Measurements from ENCODE around the gene KLHL24. TPM values are rescaled to one million over a fixed set of nuclear protein-coding genes. Genes with fewer than 3 reads are reported as not detected.

KLHL24 gene
- total RNA-seq, 1 experiment from 2014 or later: 17.7 TPM

DNA sequence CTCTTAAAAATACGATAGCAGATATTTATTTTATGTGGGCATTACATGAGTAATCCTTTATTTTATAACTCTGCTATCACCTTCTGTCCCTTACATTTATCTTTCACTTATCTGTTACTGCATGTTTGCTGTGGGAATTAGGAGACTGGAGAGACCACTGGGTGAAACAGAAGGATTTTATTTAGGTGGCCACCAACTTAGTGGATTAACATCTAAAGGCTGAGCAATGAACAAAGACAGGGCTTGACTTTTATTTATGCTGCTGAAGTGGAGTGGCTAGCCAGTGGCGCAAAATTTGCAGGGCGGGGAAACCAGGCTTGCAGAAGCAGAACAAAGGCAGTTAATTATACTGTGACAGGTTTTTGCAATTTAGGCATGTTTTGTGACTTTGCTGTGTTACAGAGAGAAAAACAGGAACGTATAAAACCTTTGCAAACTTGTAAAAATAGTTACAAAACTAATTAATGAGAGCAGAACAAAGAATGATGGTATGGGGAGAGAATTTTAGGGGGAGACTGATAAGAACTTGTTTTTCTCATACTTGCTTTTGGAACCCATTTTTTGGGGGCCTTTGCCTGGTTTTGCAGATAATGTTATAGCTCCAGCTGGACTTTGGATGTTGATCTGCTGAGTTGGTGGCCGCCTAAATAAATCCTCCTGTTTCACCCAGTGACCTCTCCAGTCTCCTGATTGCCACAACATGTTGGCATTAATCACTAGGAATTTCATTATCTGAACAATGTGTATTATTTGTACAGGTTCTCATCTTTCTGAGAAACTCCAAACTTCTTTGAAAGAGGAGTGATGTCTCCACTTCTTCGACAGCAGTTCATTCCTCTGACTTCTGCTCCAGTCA lies 18.0 kb downstream of the KLHL24 start:
- Mint-ChIP-seq H3K27me3 (ENCODE audit: low read depth) (peaks cover 6% of the 10 kb centered on the region), H3K27ac (no peak overlapping the region), H3K4me1 (no peaks in the 10 kb centered on the region), H3K36me3 (ENCODE audit: insufficient read depth in 1 of 3, low read depth in 3 of 3) (peaks cover 56 to 84% (median 65%) of the 10 kb centered on the region in 3 experiments), H3K9me3 (peaks cover 43 to 47% of the 10 kb centered on the region in 2 experiments), H3K4me3 (no peak overlapping the region)
- WGBS (ENCODE audit: extremely low coverage, insufficient read length, low lambda C conversion rate): no CpG with 5 or more reads among the region's 6 CpGs
- no peak for DNase-seq
- Histone ChIP-seq H3K27ac (ENCODE audit: insufficient read length, low read depth, low read length) (no peak overlapping the region), H2BK15ac (ENCODE audit: low read depth, low read length) (no peak overlapping the region), H3K4me1 (ENCODE audit: insufficient read depth, low read length) (no peaks in the 10 kb centered on the region), H3K79me1 (ENCODE audit: insufficient read depth, low read depth, low read length, poor library complexity, severe bottlenecking) (no peaks in the 10 kb centered on the region), H2AFZ (ENCODE audit: low read length) (no peak overlapping the region), H3K79me2 (ENCODE audit: insufficient read depth, low read length) (no peaks in the 10 kb centered on the region), H2AK5ac (ENCODE audit: insufficient read length, low read length) (no peak overlapping the region), H2BK5ac (ENCODE audit: insufficient read length, low read length) (no peak overlapping the region), H3K4me2 (ENCODE audit: insufficient read depth, insufficient read length, low read length) (no peak overlapping the region), H3K14ac (ENCODE audit: insufficient read depth, low read length) (no peak overlapping the region), H4K8ac (replicated peaks; ENCODE audit: insufficient read length, low read depth, low read length) (no peak overlapping the region), H2BK20ac (ENCODE audit: low read depth, low read length, poor library complexity, severe bottlenecking) (no peak overlapping the region), H2BK120ac (ENCODE audit: low read depth, low read length, poor library complexity, severe bottlenecking) (no peak overlapping the region), H3K9me3 (ENCODE audit: control insufficient read depth, low read depth, low read length) (peaks cover 35% of the 10 kb centered on the region), H3T11ph (ENCODE audit: low read length) (no peak overlapping the region), H3K4ac (ENCODE audit: low read depth, low read length) (no peak overlapping the region), H3K27me3 (ENCODE audit: insufficient read depth, low read length) (no peaks in the 10 kb centered on the region), H3K56ac (ENCODE audit: insufficient read length, low read depth, low read length) (no peak overlapping the region), H3K18ac (ENCODE audit: insufficient read length, low read depth, low read length) (no peak overlapping the region), H2BK12ac (ENCODE audit: insufficient read length, low read depth, low read length) (no peak overlapping the region), H3K23ac (ENCODE audit: insufficient read length, low read depth, low read length) (no peak overlapping the region), H4K5ac (ENCODE audit: insufficient read length, low read depth, low read length) (no peak overlapping the region), H3K23me2 (ENCODE audit: insufficient read length, low read depth, low read length, poor library complexity, severe bottlenecking) (no peaks in the 10 kb centered on the region), H4K91ac (ENCODE audit: insufficient read length, low read depth, low read length) (no peak overlapping the region), H3K9ac (ENCODE audit: extremely low read depth, insufficient read length, low read length) (no peak overlapping the region), H4K20me1 (ENCODE audit: control insufficient read depth, insufficient read depth, insufficient read length) (no peaks in the 10 kb centered on the region)
- TF ChIP-seq, protein P1, sequence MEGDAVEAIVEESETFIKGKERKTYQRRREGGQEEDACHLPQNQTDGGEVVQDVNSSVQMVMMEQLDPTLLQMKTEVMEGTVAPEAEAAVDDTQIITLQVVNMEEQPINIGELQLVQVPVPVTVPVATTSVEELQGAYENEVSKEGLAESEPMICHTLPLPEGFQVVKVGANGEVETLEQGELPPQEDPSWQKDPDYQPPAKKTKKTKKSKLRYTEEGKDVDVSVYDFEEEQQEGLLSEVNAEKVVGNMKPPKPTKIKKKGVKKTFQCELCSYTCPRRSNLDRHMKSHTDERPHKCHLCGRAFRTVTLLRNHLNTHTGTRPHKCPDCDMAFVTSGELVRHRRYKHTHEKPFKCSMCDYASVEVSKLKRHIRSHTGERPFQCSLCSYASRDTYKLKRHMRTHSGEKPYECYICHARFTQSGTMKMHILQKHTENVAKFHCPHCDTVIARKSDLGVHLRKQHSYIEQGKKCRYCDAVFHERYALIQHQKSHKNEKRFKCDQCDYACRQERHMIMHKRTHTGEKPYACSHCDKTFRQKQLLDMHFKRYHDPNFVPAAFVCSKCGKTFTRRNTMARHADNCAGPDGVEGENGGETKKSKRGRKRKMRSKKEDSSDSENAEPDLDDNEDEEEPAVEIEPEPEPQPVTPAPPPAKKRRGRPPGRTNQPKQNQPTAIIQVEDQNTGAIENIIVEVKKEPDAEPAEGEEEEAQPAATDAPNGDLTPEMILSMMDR (conservative IDR thresholded peaks at IDR 0.05): no peak

All from H9 (cell line).